BJ (cell line): ENCODE measurements around the gene PIR. TPM values are rescaled to one million over a fixed set of nuclear protein-coding genes. Genes with fewer than 3 reads are reported as not detected.

Experiments
- CTCF ChIA-PET: fragments of 350-600 bp; formaldehyde crosslinking; extraction: SDS; loops from one replicate; lab custom pipeline; 2021; ENCODE audit warnings: antibody characterized with exemption, inconsistent platforms; lab: Yijun Ruan, JAX
- POLR2A ChIA-PET: fragments of 300-600 bp; sonication (Branson Sonifier 250); formaldehyde crosslinking; extraction: SDS; loops from one replicate; lab custom pipeline; 2021; ENCODE audit warnings: antibody characterized with exemption; lab: Charles Lee
- DNase-seq: peaks from one replicate; pipeline ENCODE4 v3.0.0-alpha.2; 2011; ENCODE audit warnings: low read depth
- H3K27me3 ChIP-seq: 2 replicates; pipeline ENCODE4 v1.6.0; 2011; ENCODE audit warnings: low read length; ENCODE audit not compliant: control insufficient read depth, insufficient read depth
- H3K36me3 ChIP-seq: 2 replicates; pipeline ENCODE4 v1.5.1; 2011; ENCODE audit warnings: low read length; ENCODE audit not compliant: control insufficient read depth, insufficient read depth
- H3K4me3 ChIP-seq: 2 replicates; pipeline ENCODE4 v1.5.1; 2011; ENCODE audit warnings: low read depth, mild to moderate bottlenecking, control low read depth, low read length
- CTCF ChIP-seq: IDR thresholded peaks from 2 replicates; pipeline ENCODE4 v1.5.1; 2011; ENCODE audit warnings: low read depth, mild to moderate bottlenecking, control low read depth, inconsistent platforms, low read length, moderate library complexity; ENCODE audit not compliant: insufficient read depth
- polyA plus RNA-seq: library from polyadenylated mRNA; depleted of rRNA; stranded (reverse); fragments of >200 nt; gene quantifications from 2 replicates; pipeline ENCODE4 v1.2.3, GENCODE V29; 2011

PIR gene
- polyA plus RNA-seq, 1 experiment: 11.7 TPM

GRCh38 chrX:15504661-15505060 lies 11.5 kb upstream of the PIR start:
- POLR2A ChIA-PET: no interaction called here
- Histone ChIP-seq H3K36me3 (no peaks in the 10 kb centered on the region), H3K4me3 (no peak overlapping the region), H3K27me3 (no peaks in the 10 kb centered on the region; the same call in 1 of the 2 replicates)
- no peak for TF ChIP-seq CTCF
- CTCF ChIA-PET: no interaction called here
- no peak for DNase-seq

- CTCF ChIA-PET: no interaction called here
- no peaks in the 10 kb centered on the region; the same call in 1 of the 2 replicates for H3K27me3 ChIP-seq
- POLR2A ChIA-PET: no interaction called here
- no peak overlapping the region for H3K4me3 ChIP-seq
- no peak for DNase-seq
- TF ChIP-seq CTCF: no peak
- no peaks in the 10 kb centered on the region for H3K36me3 ChIP-seq
Observed at GRCh38 chrX:15501506-15501905, 8.4 kb upstream of the PIR start.

- ChIA-PET CTCF (no interaction called here), POLR2A (no interaction called here)
- H3K27me3 ChIP-seq: no peaks in the 10 kb centered on the region
- no peak for TF ChIP-seq CTCF
- DNase-seq: no peak
- H3K36me3 ChIP-seq: no peaks in the 10 kb centered on the region
- no peak within 1 kb of the TSS for H3K4me3 ChIP-seq
Observed at GRCh38 chrX:15500497-15500966, 7.4 kb upstream of the PIR start, which contains the start of gene BMX. BMX (plus strand) TSS chrX:15500807; CDS start chrX:15508354, 7,547 bp downstream.

GRCh38 chrX:15499976-15500375 lies 6.8 kb upstream of the PIR start:
- ChIA-PET CTCF (no interaction called here), POLR2A (no interaction called here)
- H3K36me3 ChIP-seq: no peaks in the 10 kb centered on the region
- H3K4me3 ChIP-seq: no peak overlapping the region
- H3K27me3 ChIP-seq: no peaks in the 10 kb centered on the region
- no peak for DNase-seq
- TF ChIP-seq CTCF: no peak

- no peak for DNase-seq
- Histone ChIP-seq H3K36me3 (no peaks in the 10 kb centered on the region), H3K4me3 (no peak overlapping the region), H3K27me3 (no peaks in the 10 kb centered on the region)
- POLR2A ChIA-PET: no interaction called here
- no peak for TF ChIP-seq CTCF
- CTCF ChIA-PET: interaction anchor here (1.2 kb wide), 1 partner anchor 66 kb away, joined by 3 read pairs; no protein-coding TSS in a partner anchor
Observed at GRCh38 chrX:15498741-15499140, 5.6 kb upstream of the PIR start.
